Measurements from ENCODE around the gene GPR17.

GPR17 gene

GRCh38 chr2:127647242-127648190 lies 1.6 kb downstream of the GPR17 start:
- H3K4me1 ChIP-seq (ENCODE audit: control insufficient read depth, insufficient read depth, low read length): peaks cover 14% of the 10 kb centered on the region
- no peaks in the 10 kb centered on the region for H3K36me3 ChIP-seq (ENCODE audit: control insufficient read depth, insufficient read depth, low read length, severe bottlenecking)
- H3K9ac ChIP-seq (ENCODE audit: low read length): no peak overlapping the region
- H3K4me3 ChIP-seq (ENCODE audit: low read length): no peak overlapping the region
- peak; percentile 34 for DNase-seq (ENCODE audit: low read depth)
- no peaks in the 10 kb centered on the region for H3K9me3 ChIP-seq (ENCODE audit: control insufficient read depth, low read length)
- no peaks in the 10 kb centered on the region for H3K27me3 ChIP-seq (replicated peaks; ENCODE audit: control insufficient read depth, insufficient read depth, low read length)

GRCh38 chr2:127648321-127648720 lies 2.4 kb downstream of the GPR17 start:
- DNase-seq (ENCODE audit: low read depth): no peak
- no peaks in the 10 kb centered on the region for H3K9me3 ChIP-seq (ENCODE audit: control insufficient read depth, low read length)
- peaks cover 14% of the 10 kb centered on the region for H3K4me1 ChIP-seq (ENCODE audit: control insufficient read depth, insufficient read depth, low read length)
- H3K9ac ChIP-seq (ENCODE audit: low read length): no peak overlapping the region
- no peaks in the 10 kb centered on the region for H3K36me3 ChIP-seq (ENCODE audit: control insufficient read depth, insufficient read depth, low read length, severe bottlenecking)
- H3K4me3 ChIP-seq (ENCODE audit: low read length): no peak overlapping the region
- no peaks in the 10 kb centered on the region for H3K27me3 ChIP-seq (replicated peaks; ENCODE audit: control insufficient read depth, insufficient read depth, low read length)

- H3K4me3 ChIP-seq (ENCODE audit: low read length): no peak overlapping the region
- H3K4me1 ChIP-seq (ENCODE audit: control insufficient read depth, insufficient read depth, low read length): peaks cover 14% of the 10 kb centered on the region
- H3K36me3 ChIP-seq (ENCODE audit: control insufficient read depth, insufficient read depth, low read length, severe bottlenecking): no peaks in the 10 kb centered on the region
- H3K9ac ChIP-seq (ENCODE audit: low read length): peak overlapping the region; percentile 60
- no peaks in the 10 kb centered on the region for H3K27me3 ChIP-seq (replicated peaks; ENCODE audit: control insufficient read depth, insufficient read depth, low read length)
- H3K9me3 ChIP-seq (ENCODE audit: control insufficient read depth, low read length): no peaks in the 10 kb centered on the region
- no peak for DNase-seq (ENCODE audit: low read depth)
These were observed 3.2 kb downstream of the GPR17 start for GRCh38 chr2:127649100-127649611.

- Histone ChIP-seq H3K4me1 (ENCODE audit: control insufficient read depth, insufficient read depth, low read length) (peaks cover 14% of the 10 kb centered on the region), H3K4me3 (ENCODE audit: low read length) (no peak overlapping the region), H3K9ac (ENCODE audit: low read length) (peak overlapping the region; percentile 60), H3K9me3 (ENCODE audit: control insufficient read depth, low read length) (no peaks in the 10 kb centered on the region), H3K27me3 (replicated peaks; ENCODE audit: control insufficient read depth, insufficient read depth, low read length) (no peaks in the 10 kb centered on the region), H3K36me3 (ENCODE audit: control insufficient read depth, insufficient read depth, low read length, severe bottlenecking) (peaks cover 3% of the 10 kb centered on the region)
- peak; percentile 96 for DNase-seq (ENCODE audit: low read depth)
These were observed 3.7 kb downstream of the GPR17 start for GRCh38 chr2:127649684-127650040.

- DNase-seq (ENCODE audit: low read depth): no peak
- Histone ChIP-seq H3K4me1 (ENCODE audit: control insufficient read depth, insufficient read depth, low read length) (peaks cover 14% of the 10 kb centered on the region), H3K9me3 (ENCODE audit: control insufficient read depth, low read length) (no peaks in the 10 kb centered on the region), H3K27me3 (replicated peaks; ENCODE audit: control insufficient read depth, insufficient read depth, low read length) (no peaks in the 10 kb centered on the region), H3K36me3 (ENCODE audit: control insufficient read depth, insufficient read depth, low read length, severe bottlenecking) (peaks cover 4% of the 10 kb centered on the region), H3K9ac (ENCODE audit: low read length) (no peak overlapping the region), H3K4me3 (ENCODE audit: low read length) (no peak overlapping the region)
These were observed 4.3 kb downstream of the GPR17 start for GRCh38 chr2:127650041-127650784.

GRCh38 chr2:127650785-127651380 lies 4.9 kb downstream of the GPR17 start:
- peaks cover 4% of the 10 kb centered on the region for H3K36me3 ChIP-seq (ENCODE audit: control insufficient read depth, insufficient read depth, low read length, severe bottlenecking)
- H3K4me1 ChIP-seq (ENCODE audit: control insufficient read depth, insufficient read depth, low read length): peaks cover 14% of the 10 kb centered on the region
- no peak overlapping the region for H3K4me3 ChIP-seq (ENCODE audit: low read length)
- H3K27me3 ChIP-seq (replicated peaks; ENCODE audit: control insufficient read depth, insufficient read depth, low read length): no peaks in the 10 kb centered on the region
- no peak for DNase-seq (ENCODE audit: low read depth)
- no peak overlapping the region for H3K9ac ChIP-seq (ENCODE audit: low read length)
- no peaks in the 10 kb centered on the region for H3K9me3 ChIP-seq (ENCODE audit: control insufficient read depth, low read length)

GRCh38 chr2:127651381-127651809 lies 5.4 kb downstream of the GPR17 start:
- Histone ChIP-seq H3K4me1 (ENCODE audit: control insufficient read depth, insufficient read depth, low read length) (peaks cover 14% of the 10 kb centered on the region), H3K27me3 (replicated peaks; ENCODE audit: control insufficient read depth, insufficient read depth, low read length) (no peaks in the 10 kb centered on the region), H3K9ac (ENCODE audit: low read length) (no peak overlapping the region), H3K4me3 (ENCODE audit: low read length) (no peak overlapping the region), H3K36me3 (ENCODE audit: control insufficient read depth, insufficient read depth, low read length, severe bottlenecking) (peaks cover 4% of the 10 kb centered on the region), H3K9me3 (ENCODE audit: control insufficient read depth, low read length) (no peaks in the 10 kb centered on the region)
- no peak for DNase-seq (ENCODE audit: low read depth)

- H3K9me3 ChIP-seq (ENCODE audit: control insufficient read depth, low read length): no peaks in the 10 kb centered on the region
- peaks cover 9% of the 10 kb centered on the region for H3K4me1 ChIP-seq (ENCODE audit: control insufficient read depth, insufficient read depth, low read length)
- no peak for DNase-seq (ENCODE audit: low read depth)
- H3K9ac ChIP-seq (ENCODE audit: low read length): no peak overlapping the region
- no peak overlapping the region for H3K4me3 ChIP-seq (ENCODE audit: low read length)
- peaks cover 4% of the 10 kb centered on the region for H3K36me3 ChIP-seq (ENCODE audit: control insufficient read depth, insufficient read depth, low read length, severe bottlenecking)
- no peaks in the 10 kb centered on the region for H3K27me3 ChIP-seq (replicated peaks; ENCODE audit: control insufficient read depth, insufficient read depth, low read length)
These were observed 6.1 kb downstream of the GPR17 start for GRCh38 chr2:127651971-127652550.

- H3K9ac ChIP-seq (ENCODE audit: low read length): no peak overlapping the region
- no peaks in the 10 kb centered on the region for H3K9me3 ChIP-seq (ENCODE audit: control insufficient read depth, low read length)
- DNase-seq (ENCODE audit: low read depth): no peak
- no peak overlapping the region for H3K4me3 ChIP-seq (ENCODE audit: low read length)
- H3K36me3 ChIP-seq (ENCODE audit: control insufficient read depth, insufficient read depth, low read length, severe bottlenecking): peaks cover 4% of the 10 kb centered on the region
- peaks cover 6% of the 10 kb centered on the region for H3K4me1 ChIP-seq (ENCODE audit: control insufficient read depth, insufficient read depth, low read length)
- no peaks in the 10 kb centered on the region for H3K27me3 ChIP-seq (replicated peaks; ENCODE audit: control insufficient read depth, insufficient read depth, low read length)
These were observed 6.9 kb downstream of the GPR17 start for GRCh38 chr2:127652786-127653357.

GRCh38 chr2:127653421-127654083 lies 7.6 kb downstream of the GPR17 start:
- Histone ChIP-seq H3K4me1 (ENCODE audit: control insufficient read depth, insufficient read depth, low read length) (peaks cover 6% of the 10 kb centered on the region), H3K4me3 (ENCODE audit: low read length) (no peak overlapping the region), H3K27me3 (replicated peaks; ENCODE audit: control insufficient read depth, insufficient read depth, low read length) (no peaks in the 10 kb centered on the region), H3K9me3 (ENCODE audit: control insufficient read depth, low read length) (no peaks in the 10 kb centered on the region), H3K9ac (ENCODE audit: low read length) (no peak overlapping the region), H3K36me3 (ENCODE audit: control insufficient read depth, insufficient read depth, low read length, severe bottlenecking) (peaks cover 4% of the 10 kb centered on the region)
- DNase-seq (ENCODE audit: low read depth): no peak
